GM21619 (cell line): ENCODE measurements around the gene UNCX.
"Not testable (repeated sequence)": the region's sequence is repeated elsewhere in the genome, so short reads cannot be mapped to it uniquely, and the experiment has no call there.

Source experiments
- ATAC-seq: cut with Tn5 transposase; IDR thresholded peaks from one replicate; pipeline ENCODE4 v1.9.1; 2021; ENCODE audit not compliant: unreplicated experiment

UNCX gene

GRCh38 chr7:1255080-1255816 is 22.6 kb downstream of the UNCX start:
- no peak for ATAC-seq

- ATAC-seq: no peak
These were observed 23.2 kb downstream of the UNCX start for GRCh38 chr7:1255817-1256340.

- ATAC-seq: no peak
These were observed 23.9 kb downstream of the UNCX start for GRCh38 chr7:1256621-1257020.

- ATAC-seq: no peak
These were observed 24.5 kb downstream of the UNCX start for GRCh38 chr7:1257221-1257620.

GRCh38 chr7:1257863-1258262 is 25.2 kb downstream of the UNCX start:
- ATAC-seq: no peak

GRCh38 chr7:1259621-1260243 is 27.1 kb downstream of the UNCX start:
- no peak for ATAC-seq

- ATAC-seq: no peak
These were observed 27.6 kb downstream of the UNCX start for GRCh38 chr7:1260244-1260635.

GRCh38 chr7:1261036-1261435 is 28.4 kb downstream of the UNCX start:
- ATAC-seq: not testable (repeated sequence)

GRCh38 chr7:1262441-1262840 is 29.8 kb downstream of the UNCX start:
- no peak for ATAC-seq

- ATAC-seq: no peak
These were observed 30.8 kb downstream of the UNCX start for GRCh38 chr7:1263391-1263951.

GRCh38 chr7:1264345-1265280 is 31.9 kb downstream of the UNCX start:
- no peak for ATAC-seq

GRCh38 chr7:1267016-1267900 is 34.6 kb downstream of the UNCX start:
- no peak for ATAC-seq

GRCh38 chr7:1268076-1268815 is 35.6 kb downstream of the UNCX start:
- ATAC-seq: no peak

- ATAC-seq: no peak
These were observed 36.2 kb downstream of the UNCX start for GRCh38 chr7:1268866-1269265.

- ATAC-seq: no peak
These were observed 36.7 kb downstream of the UNCX start for GRCh38 chr7:1269336-1269890.

- no peak for ATAC-seq
These were observed 37.5 kb downstream of the UNCX start for GRCh38 chr7:1270181-1270580.

- ATAC-seq: no peak
These were observed 38.4 kb downstream of the UNCX start for GRCh38 chr7:1271046-1271445.

GRCh38 chr7:1271656-1272055 is 39.0 kb downstream of the UNCX start:
- ATAC-seq: no peak

- ATAC-seq: not testable (repeated sequence)
These were observed 39.5 kb downstream of the UNCX start for GRCh38 chr7:1272136-1272535.
